HepG2 (cell line): ENCODE measurements around the gene PCBD1. TPM values are rescaled to one million over a fixed set of nuclear protein-coding genes. Genes with fewer than 3 reads are reported as not detected.

Source experiments
- ATAC-seq: fragments of 200-7000 bp; cut with Tn5 transposase; 3 replicates; pipeline ENCODE4 v1.9.1; 2020; ENCODE audit warnings: mild to moderate bottlenecking, moderate library complexity
- BruUV-seq: library from RNA; stranded (reverse); fragments of 400-500 nt; replicated peaks from 2 replicates; lab custom pipeline; 2021; lab: Mats Ljungman, UMichigan
- CTCF ChIA-PET: fragments of 300-600 bp; formaldehyde crosslinking; extraction: SDS; loops from one replicate; lab custom pipeline; 2021; ENCODE audit warnings: low total read pairs, inconsistent platforms, low intra/inter-chr PET ratio; lab: Yijun Ruan, JAX
- POLR2A ChIA-PET: fragments of 350-600 bp; sonication (Branson Sonifier 250); formaldehyde crosslinking; loops from one replicate; lab custom pipeline; 2020; ENCODE audit warnings: antibody characterized with exemption, inconsistent platforms; lab: Yijun Ruan, JAX
- DNase-seq: peaks from one replicate; pipeline ENCODE4 v3.0.0-alpha.2; 2015; ENCODE audit warnings: low spot score
- FAIRE-seq: peaks from 3 replicates; lab custom pipeline; 2011; peaks lifted over from hg19 to GRCh38; lab: Jason Lieb, UNC
- H2AFZ ChIP-seq: one replicate; pipeline ENCODE4 v1.6.1; 2011; ENCODE audit warnings: low read length, inconsistent platforms
- H3K27ac ChIP-seq: fragments of 300-600 bp; 3 replicates; pipeline ENCODE4 v1.8.0; 2011; ENCODE audit warnings: mixed run types, mild to moderate bottlenecking, mixed read lengths, low read length, inconsistent platforms; ENCODE audit not compliant: insufficient read depth; ENCODE audit errors: extremely low read length
- H3K27me3 ChIP-seq, 2 experiments: fragments of 200-600 bp in 1 of 2; 2 replicates in 1 of 2; 3 replicates in 1 of 2; pipeline versions ENCODE4 v1.6.0 to v1.8.0; 2011; ENCODE audit warnings: low read length in 2 of 2, mild to moderate bottlenecking in 2 of 2, moderate library complexity in 2 of 2, inconsistent platforms in 1 of 2; ENCODE audit not compliant: insufficient read depth in 2 of 2, control insufficient read depth in 1 of 2
- H3K36me3 ChIP-seq, 2 experiments: fragments of 200-600 bp in 1 of 2; replicated peaks in 1 of 2; 2 replicates in 1 of 2; 3 replicates in 1 of 2; pipeline versions ENCODE4 v1.5.1 to v1.8.0; 2011; ENCODE audit warnings: low read length in 2 of 2, inconsistent platforms in 1 of 2; ENCODE audit not compliant: insufficient read depth in 2 of 2, control insufficient read depth in 1 of 2
- H3K4me1 ChIP-seq: 2 replicates; pipeline ENCODE4 v1.5.1; 2012; ENCODE audit warnings: low read length, inconsistent platforms; ENCODE audit not compliant: insufficient read depth
- H3K4me2 ChIP-seq: 2 replicates; pipeline ENCODE4 v1.6.0; 2011; ENCODE audit warnings: low read depth, low read length, inconsistent platforms
- H3K4me3 ChIP-seq, 3 experiments: fragments of 200-600 bp in 1 of 3; sonication (generic), shearing (Covaris generic) in 1 of 3; replicated peaks in 1 of 3; 2 replicates each; pipeline ENCODE4 v1.5.1; 2011 to 2016; ENCODE audit warnings: low read length in 3 of 3, inconsistent platforms in 2 of 3, low read depth in 2 of 3, mild to moderate bottlenecking in 2 of 3, control low read depth in 1 of 3, mixed read lengths in 1 of 3; ENCODE audit not compliant: insufficient read depth in 1 of 3
- H3K79me2 ChIP-seq: one replicate; pipeline ENCODE4 v1.6.1; 2011; ENCODE audit warnings: low read length, inconsistent platforms; ENCODE audit not compliant: insufficient read depth
- H3K9ac ChIP-seq: 2 replicates; pipeline ENCODE4 v1.6.0; 2011; ENCODE audit warnings: mild to moderate bottlenecking, low read depth, low read length, inconsistent platforms; ENCODE audit not compliant: insufficient read depth
- H3K9me3 ChIP-seq: 2 replicates; pipeline ENCODE4 v1.5.1; 2012; ENCODE audit warnings: mild to moderate bottlenecking, low read length
- H4K20me1 ChIP-seq: 2 replicates; pipeline ENCODE4 v1.6.0; 2011; ENCODE audit warnings: inconsistent platforms, mild to moderate bottlenecking, low read length, moderate library complexity; ENCODE audit not compliant: insufficient read depth
- ARNT ChIP-seq: fragments of 450-650 bp; IDR thresholded peaks from 2 replicates; pipeline ENCODE4 v1.6.1; 2017
- ESRRA ChIP-seq: sonication (generic); formaldehyde crosslinking; IDR thresholded peaks from 2 replicates; pipeline ENCODE4 v1.5.1; 2020; ENCODE audit warnings: mild to moderate bottlenecking, low read depth, missing genetic modification reagents
- EZH2 ChIP-seq: conservative IDR thresholded peaks from 2 replicates; pipeline ENCODE4 v1.6.1; 2012; ENCODE audit warnings: mild to moderate bottlenecking, low read depth, low read length, moderate library complexity
- HHEX ChIP-seq: IDR thresholded peaks from 2 replicates; pipeline ENCODE4 v1.6.1; 2016; ENCODE audit warnings: control low read depth
- KMT2B ChIP-seq: IDR thresholded peaks from 2 replicates; pipeline ENCODE4 v1.6.1; 2016; ENCODE audit warnings: missing genetic modification reagents, missing compliant biosample characterization
- TARDBP ChIP-seq: sonication (generic); formaldehyde crosslinking; IDR thresholded peaks from 2 replicates; pipeline ENCODE4 v1.8.0; 2022; ENCODE audit warnings: mild to moderate bottlenecking, missing genetic modification reagents
- TOE1 ChIP-seq: sonication (generic); formaldehyde crosslinking; IDR thresholded peaks from 2 replicates; pipeline ENCODE4 v1.4.0; 2020; ENCODE audit warnings: mild to moderate bottlenecking, missing genetic modification reagents
- ZBTB8A ChIP-seq: sonication (generic); formaldehyde crosslinking; IDR thresholded peaks from 2 replicates; pipeline ENCODE4 v1.4.0; 2020; ENCODE audit warnings: mild to moderate bottlenecking, low read depth, missing genetic modification reagents, borderline replicate concordance
- ZFP36L2 ChIP-seq: sonication (generic); formaldehyde crosslinking; IDR thresholded peaks from 2 replicates; pipeline ENCODE4 v1.4.0; 2020; ENCODE audit warnings: missing genetic modification reagents
- ZNF251 ChIP-seq: sonication (generic); formaldehyde crosslinking; IDR thresholded peaks from 2 replicates; pipeline ENCODE4 v1.9.0; 2021; ENCODE audit warnings: mild to moderate bottlenecking, missing genetic modification reagents
- ZNF605 ChIP-seq: sonication (generic); formaldehyde crosslinking; IDR thresholded peaks from 2 replicates; pipeline ENCODE4 v1.8.0; 2022; ENCODE audit warnings: mild to moderate bottlenecking, missing genetic modification reagents
- ZNF75D ChIP-seq: sonication (generic); formaldehyde crosslinking; IDR thresholded peaks from 2 replicates; pipeline ENCODE4 v1.8.1; 2023; ENCODE audit warnings: missing genetic modification reagents, mild to moderate bottlenecking, borderline replicate concordance
- ZNF790 ChIP-seq: sonication (generic); formaldehyde crosslinking; IDR thresholded peaks from 2 replicates; pipeline ENCODE4 v1.8.0; 2022; ENCODE audit warnings: missing genetic modification reagents, mild to moderate bottlenecking, borderline replicate concordance
- ZSCAN29 ChIP-seq: sonication (generic); formaldehyde crosslinking; conservative IDR thresholded peaks from 2 replicates; pipeline ENCODE4 v1.4.0; 2020; ENCODE audit warnings: mild to moderate bottlenecking, missing genetic modification reagents
- WGBS: methylation state at CpG from one replicate; pipeline ENCODE4 v1.1.6; 2017; ENCODE audit warnings: low lambda C conversion rate; 5-methylcytosine and 5-hydroxymethylcytosine counted together
- in situ Hi-C: cut with HindIII; loops from 2 replicates; pipeline ENCODE4 v1.10.0; 2017; ENCODE audit warnings: low pct_unique_long_range_greater_than_20kb; ENCODE audit not compliant: extremely low pct_ligation_motif_present
- intact Hi-C: fragments of 100-400 bp; cut with micrococcal nuclease; formaldehyde crosslinking; loops from one replicate; pipeline ENCODE4 v1.10.0; 2022; ENCODE audit not compliant: unreplicated experiment
- polyA plus RNA-seq, 8 experiments: library from polyadenylated mRNA; depleted of rRNA in 3 of 8; stranded (reverse) in 7 of 8; unstranded in 1 of 8; fragments of >200 nt; fragmentation: Illumina TruSeq in 4 of 8; extraction: Trizol in 4 of 8; gene quantifications; 2 replicates each; pipeline versions ENCODE4 v1.2.1 to v1.2.3, GENCODE V29; 2011 to 2016; ENCODE audit warnings: low read depth in 4 of 8, missing spikeins in 1 of 8, mixed read lengths in 1 of 8; ENCODE audit not compliant: insufficient read depth in 1 of 8
- total RNA-seq, 5 experiments: library from RNA; depleted of rRNA; stranded (reverse); fragments of >200 nt; fragmentation: Illumina TruSeq; extraction: Trizol; gene quantifications; 2 replicates each; pipeline ENCODE4 v1.2.3, GENCODE V29; 2016; ENCODE audit warnings: low read depth in 1 of 5
- TF ChIP-seq, protein P1 (sequence below): sonication (generic); formaldehyde crosslinking; IDR thresholded peaks from 2 replicates; pipeline ENCODE4 v1.5.0; 2020; ENCODE audit warnings: mild to moderate bottlenecking, missing genetic modification reagents, moderate library complexity
- TF ChIP-seq, protein P2 (sequence below): IDR thresholded peaks from 2 replicates; pipeline ENCODE4 v1.6.1; 2012; ENCODE audit warnings: low read length, improper control_type of control experiment
- TF ChIP-seq, protein P3 (sequence below): IDR thresholded peaks from 2 replicates; pipeline ENCODE4 v1.6.1; 2016; ENCODE audit warnings: missing biosample characterization, missing genetic modification reagents, low read depth

PCBD1 gene
- total and polyA plus RNA-seq, 2 of the 13 experiments (the other 11 are each of a cell fraction or from before 2014, with no cell fraction given) = 95.3 to 168 TPM

DNA sequence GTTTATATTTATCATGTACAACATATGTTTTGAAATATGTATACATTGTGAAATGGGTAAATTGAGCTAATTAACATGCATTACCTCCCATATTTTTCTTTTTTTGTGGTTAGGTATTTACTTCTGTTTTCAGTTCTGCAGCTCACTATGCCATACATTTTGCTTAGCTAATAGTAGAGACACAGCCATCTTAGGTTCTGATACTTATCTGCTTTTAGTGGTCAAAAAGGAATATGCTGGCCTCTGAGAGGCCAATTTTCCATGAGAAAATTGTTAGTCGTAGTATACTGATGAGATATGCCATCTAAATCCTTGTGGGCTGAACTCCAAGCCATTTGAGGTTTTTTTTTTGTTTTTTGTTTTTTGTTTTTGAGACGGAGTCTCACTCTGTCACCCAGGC is 41.6 kb downstream of the PCBD1 start:
- intact Hi-C loops = no loop called here
- Histone ChIP-seq H2AFZ (no peak overlapping the region), H3K36me3 (peaks cover 6 to 26% of the 10 kb centered on the region in 2 experiments; a peak in 3 of 5 replicates), H3K4me1 (peaks cover 70% of the 10 kb centered on the region), H3K27me3 (no peaks in the 10 kb centered on the region), H3K9me3 (no peaks in the 10 kb centered on the region), H3K4me2 (no peak overlapping the region), H3K79me2 (no peaks in the 10 kb centered on the region), H3K4me3 (no peak overlapping the region), H3K9ac (no peak overlapping the region), H3K27ac (no peak overlapping the region), H4K20me1 (no peaks in the 10 kb centered on the region)
- no peak for ATAC-seq
- no peak for TF ChIP-seq ZNF251 (CRISPR knock-in tag)
- no peak for TF ChIP-seq ZNF605 (CRISPR knock-in tag)
- TF ChIP-seq KMT2B (CRISPR knock-in tag) = no peak
- no peak for TF ChIP-seq TOE1 (CRISPR knock-in tag)
- no peak for TF ChIP-seq ESRRA (CRISPR knock-in tag)
- no peak for TF ChIP-seq EZH2
- TF ChIP-seq ARNT = no peak
- TF ChIP-seq ZNF790 = no peak
- TF ChIP-seq ZBTB8A (CRISPR knock-in tag) = no peak
- no peak for TF ChIP-seq ZNF75D (CRISPR knock-in tag)
- no peak for TF ChIP-seq ZSCAN29 (CRISPR knock-in tag)
- TF ChIP-seq, protein P1, sequence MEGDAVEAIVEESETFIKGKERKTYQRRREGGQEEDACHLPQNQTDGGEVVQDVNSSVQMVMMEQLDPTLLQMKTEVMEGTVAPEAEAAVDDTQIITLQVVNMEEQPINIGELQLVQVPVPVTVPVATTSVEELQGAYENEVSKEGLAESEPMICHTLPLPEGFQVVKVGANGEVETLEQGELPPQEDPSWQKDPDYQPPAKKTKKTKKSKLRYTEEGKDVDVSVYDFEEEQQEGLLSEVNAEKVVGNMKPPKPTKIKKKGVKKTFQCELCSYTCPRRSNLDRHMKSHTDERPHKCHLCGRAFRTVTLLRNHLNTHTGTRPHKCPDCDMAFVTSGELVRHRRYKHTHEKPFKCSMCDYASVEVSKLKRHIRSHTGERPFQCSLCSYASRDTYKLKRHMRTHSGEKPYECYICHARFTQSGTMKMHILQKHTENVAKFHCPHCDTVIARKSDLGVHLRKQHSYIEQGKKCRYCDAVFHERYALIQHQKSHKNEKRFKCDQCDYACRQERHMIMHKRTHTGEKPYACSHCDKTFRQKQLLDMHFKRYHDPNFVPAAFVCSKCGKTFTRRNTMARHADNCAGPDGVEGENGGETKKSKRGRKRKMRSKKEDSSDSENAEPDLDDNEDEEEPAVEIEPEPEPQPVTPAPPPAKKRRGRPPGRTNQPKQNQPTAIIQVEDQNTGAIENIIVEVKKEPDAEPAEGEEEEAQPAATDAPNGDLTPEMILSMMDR = no peak
- TF ChIP-seq, protein P2, sequence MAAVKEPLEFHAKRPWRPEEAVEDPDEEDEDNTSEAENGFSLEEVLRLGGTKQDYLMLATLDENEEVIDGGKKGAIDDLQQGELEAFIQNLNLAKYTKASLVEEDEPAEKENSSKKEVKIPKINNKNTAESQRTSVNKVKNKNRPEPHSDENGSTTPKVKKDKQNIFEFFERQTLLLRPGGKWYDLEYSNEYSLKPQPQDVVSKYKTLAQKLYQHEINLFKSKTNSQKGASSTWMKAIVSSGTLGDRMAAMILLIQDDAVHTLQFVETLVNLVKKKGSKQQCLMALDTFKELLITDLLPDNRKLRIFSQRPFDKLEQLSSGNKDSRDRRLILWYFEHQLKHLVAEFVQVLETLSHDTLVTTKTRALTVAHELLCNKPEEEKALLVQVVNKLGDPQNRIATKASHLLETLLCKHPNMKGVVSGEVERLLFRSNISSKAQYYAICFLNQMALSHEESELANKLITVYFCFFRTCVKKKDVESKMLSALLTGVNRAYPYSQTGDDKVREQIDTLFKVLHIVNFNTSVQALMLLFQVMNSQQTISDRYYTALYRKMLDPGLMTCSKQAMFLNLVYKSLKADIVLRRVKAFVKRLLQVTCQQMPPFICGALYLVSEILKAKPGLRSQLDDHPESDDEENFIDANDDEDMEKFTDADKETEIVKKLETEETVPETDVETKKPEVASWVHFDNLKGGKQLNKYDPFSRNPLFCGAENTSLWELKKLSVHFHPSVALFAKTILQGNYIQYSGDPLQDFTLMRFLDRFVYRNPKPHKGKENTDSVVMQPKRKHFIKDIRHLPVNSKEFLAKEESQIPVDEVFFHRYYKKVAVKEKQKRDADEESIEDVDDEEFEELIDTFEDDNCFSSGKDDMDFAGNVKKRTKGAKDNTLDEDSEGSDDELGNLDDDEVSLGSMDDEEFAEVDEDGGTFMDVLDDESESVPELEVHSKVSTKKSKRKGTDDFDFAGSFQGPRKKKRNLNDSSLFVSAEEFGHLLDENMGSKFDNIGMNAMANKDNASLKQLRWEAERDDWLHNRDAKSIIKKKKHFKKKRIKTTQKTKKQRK = no peak
- TF ChIP-seq ZFP36L2 (CRISPR knock-in tag) = no peak
- no peak for TF ChIP-seq HHEX (CRISPR knock-in tag)
- TF ChIP-seq, protein P3, sequence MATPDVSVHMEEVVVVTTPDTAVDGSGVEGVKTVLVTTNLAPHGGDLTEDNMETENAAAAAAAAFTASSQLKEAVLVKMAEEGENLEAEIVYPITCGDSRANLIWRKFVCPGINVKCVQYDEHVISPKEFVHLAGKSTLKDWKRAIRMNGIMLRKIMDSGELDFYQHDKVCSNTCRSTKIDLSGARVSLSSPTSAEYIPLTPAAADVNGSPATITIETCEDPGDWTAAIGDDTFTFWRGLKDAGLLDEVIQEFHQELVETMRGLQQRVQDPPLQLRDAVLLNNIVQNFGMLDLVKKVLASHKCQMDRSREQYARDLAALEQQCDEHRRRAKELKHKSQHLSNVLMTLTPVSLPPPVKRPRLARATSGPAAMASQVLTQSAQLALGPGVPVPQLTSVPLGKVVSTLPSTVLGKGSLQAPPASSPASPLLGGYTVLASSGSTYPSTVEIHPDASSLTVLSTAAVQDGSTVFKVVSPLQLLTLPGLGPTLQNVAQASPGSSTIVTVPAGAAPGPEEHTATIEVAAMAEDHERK (CRISPR knock-in tag) = no peak
- no peak for TF ChIP-seq TARDBP
- DNase-seq = no peak
- POLR2A ChIA-PET = no interaction called here
- CTCF ChIA-PET = no interaction called here
- in situ Hi-C loops = no loop called here
- 95% methylated on average over 2 of the region's 2 CpGs for WGBS
- no TSS peak for BruUV-seq
- FAIRE-seq = no peak
